Stimulated activated CD4-positive, alpha-beta T cell treated with anti-CD3 and anti-CD28 coated beads, Interleukin-4, amount 100 ng/mL, for 1 hour (primary cell): ENCODE results near the gene PSME1.

Experiments used
- DNase-seq: peaks from one replicate; pipeline ENCODE4 v3.0.0-alpha.2; 2020

The PSME1 gene

GRCh38 chr14:24130717-24131548 lies 5.1 kb upstream of the PSME1 start:
- no peak for DNase-seq

- no peak for DNase-seq
Observed at GRCh38 chr14:24131549-24131966, 4.4 kb upstream of the PSME1 start.

GRCh38 chr14:24132061-24132685 lies 3.8 kb upstream of the PSME1 start:
- peak; percentile 30 for DNase-seq

- no peak for DNase-seq
Observed at GRCh38 chr14:24132976-24133375, 3.0 kb upstream of the PSME1 start.

- DNase-seq: no peak
Observed at GRCh38 chr14:24133735-24134134, 2.3 kb upstream of the PSME1 start.

- no peak for DNase-seq
Observed at GRCh38 chr14:24135584-24135833, 485 bp upstream of the PSME1 start.

- peak; percentile 24 for DNase-seq
Observed at GRCh38 chr14:24136684-24137528, 912 bp downstream of the PSME1 start.

GRCh38 chr14:24137529-24138395 lies 1.8 kb downstream of the PSME1 start:
- no peak for DNase-seq

- no peak for DNase-seq
Observed at GRCh38 chr14:24138396-24139271, 2.6 kb downstream of the PSME1 start.

GRCh38 chr14:24139272-24139934 lies 3.4 kb downstream of the PSME1 start:
- no peak for DNase-seq

- DNase-seq: peak; percentile 99
Observed at GRCh38 chr14:24141097-24141880, 5.3 kb downstream of the PSME1 start, which contains the start of gene EMC9. Gene EMC9 (minus strand): TSS chr14:24141591. CDS start chr14:24141304, 287 bp downstream.

GRCh38 chr14:24143511-24143910 lies 7.5 kb downstream of the PSME1 start:
- DNase-seq: no peak

GRCh38 chr14:24144451-24144850 lies 8.5 kb downstream of the PSME1 start:
- no peak for DNase-seq

GRCh38 chr14:24145219-24145618 lies 9.2 kb downstream of the PSME1 start:
- no peak for DNase-seq

- DNase-seq: no peak
Observed at GRCh38 chr14:24145690-24146452, 9.9 kb downstream of the PSME1 start.

- DNase-seq: peak; percentile 77
Observed at GRCh38 chr14:24146453-24146977, 10.5 kb downstream of the PSME1 start, which contains the start of gene PSME2. Gene PSME2 (minus strand): TSS chr14:24146610. CDS start chr14:24146581, 29 bp downstream.

- DNase-seq: peak; percentile 98
Observed at GRCh38 chr14:24146978-24147760, 11.2 kb downstream of the PSME1 start, which contains the start of gene RNF31. Gene RNF31 (plus strand): TSS chr14:24147498. CDS start chr14:24147699, 201 bp downstream.
